GM12801 (cell line): ENCODE results near the gene ACVR1B.

Experiments used
- TF ChIP-seq, protein P1 (sequence below): IDR thresholded peaks from one replicate; pipeline ENCODE4 v1.5.1; 2011; ENCODE audit warnings: control low read depth; ENCODE audit not compliant: insufficient read length; ENCODE audit errors: extremely low read depth

The ACVR1B gene

DNA sequence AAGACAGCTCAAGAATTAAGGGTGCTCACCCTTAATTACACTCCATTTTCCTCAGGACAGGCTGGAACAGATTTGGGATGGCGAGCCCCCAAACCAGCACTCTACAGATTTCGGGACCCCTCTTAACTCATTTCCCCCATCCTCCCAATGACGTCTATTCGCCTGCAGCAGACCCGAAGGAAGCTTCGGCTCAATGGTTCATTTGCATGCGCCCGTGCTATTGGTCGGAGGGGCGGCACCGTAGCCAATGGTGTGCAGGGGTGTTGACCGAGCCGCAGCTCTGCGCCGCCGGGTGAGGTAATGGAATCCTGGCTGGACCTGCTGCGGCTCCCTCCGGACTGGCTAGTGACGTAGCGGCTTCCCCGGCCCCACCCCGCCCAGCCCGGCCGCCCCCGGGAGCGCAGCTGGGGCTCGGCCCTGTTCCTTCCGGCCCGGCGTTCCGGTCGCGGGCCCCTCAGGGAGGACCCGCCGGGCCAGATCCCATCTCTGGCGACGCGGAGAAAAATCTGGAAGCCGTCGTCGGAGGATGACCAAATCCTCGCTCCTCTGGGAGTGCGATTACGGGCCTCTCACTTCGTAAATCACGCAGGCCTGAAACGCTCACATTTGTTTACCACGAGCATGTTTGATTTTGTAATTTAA lies 81.4 kb downstream of the ACVR1B start:
- TF ChIP-seq, protein P1, sequence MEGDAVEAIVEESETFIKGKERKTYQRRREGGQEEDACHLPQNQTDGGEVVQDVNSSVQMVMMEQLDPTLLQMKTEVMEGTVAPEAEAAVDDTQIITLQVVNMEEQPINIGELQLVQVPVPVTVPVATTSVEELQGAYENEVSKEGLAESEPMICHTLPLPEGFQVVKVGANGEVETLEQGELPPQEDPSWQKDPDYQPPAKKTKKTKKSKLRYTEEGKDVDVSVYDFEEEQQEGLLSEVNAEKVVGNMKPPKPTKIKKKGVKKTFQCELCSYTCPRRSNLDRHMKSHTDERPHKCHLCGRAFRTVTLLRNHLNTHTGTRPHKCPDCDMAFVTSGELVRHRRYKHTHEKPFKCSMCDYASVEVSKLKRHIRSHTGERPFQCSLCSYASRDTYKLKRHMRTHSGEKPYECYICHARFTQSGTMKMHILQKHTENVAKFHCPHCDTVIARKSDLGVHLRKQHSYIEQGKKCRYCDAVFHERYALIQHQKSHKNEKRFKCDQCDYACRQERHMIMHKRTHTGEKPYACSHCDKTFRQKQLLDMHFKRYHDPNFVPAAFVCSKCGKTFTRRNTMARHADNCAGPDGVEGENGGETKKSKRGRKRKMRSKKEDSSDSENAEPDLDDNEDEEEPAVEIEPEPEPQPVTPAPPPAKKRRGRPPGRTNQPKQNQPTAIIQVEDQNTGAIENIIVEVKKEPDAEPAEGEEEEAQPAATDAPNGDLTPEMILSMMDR: no peak

DNA sequence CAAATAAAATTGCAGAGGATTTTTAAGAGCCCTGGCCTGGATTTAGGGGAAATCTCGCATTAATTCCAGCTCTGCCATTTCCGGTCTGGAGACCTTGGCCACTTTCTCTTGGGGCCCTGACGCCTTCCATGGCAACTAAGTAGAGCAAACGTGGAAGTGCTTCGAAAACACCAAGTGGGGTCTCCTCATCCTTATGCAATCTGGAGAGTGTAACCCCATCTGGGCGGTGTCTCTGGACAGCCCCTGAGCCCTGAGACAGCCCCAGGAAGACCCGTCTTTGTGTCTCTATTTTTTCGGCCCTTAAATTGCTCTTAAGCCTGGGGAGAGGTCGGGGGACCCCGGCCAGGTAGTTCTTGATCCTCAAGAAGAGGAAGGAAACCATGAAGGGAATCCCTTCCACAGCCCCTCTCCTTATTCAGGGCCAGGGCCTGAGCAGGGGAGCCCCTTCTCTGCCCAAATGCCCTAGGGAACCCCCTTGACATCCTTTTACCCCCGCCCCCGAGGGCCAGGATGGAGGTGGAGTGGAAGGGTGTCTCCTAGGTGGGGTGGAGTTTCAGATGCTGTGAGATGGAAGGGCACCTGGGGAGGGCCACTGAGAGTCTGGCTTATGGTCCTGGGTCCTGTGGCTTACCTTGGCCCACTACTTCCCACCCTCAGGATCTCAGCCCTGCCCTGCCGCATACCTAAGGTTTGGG lies 82.1 kb downstream of the ACVR1B start:
- TF ChIP-seq, protein P1: no peak

DNA sequence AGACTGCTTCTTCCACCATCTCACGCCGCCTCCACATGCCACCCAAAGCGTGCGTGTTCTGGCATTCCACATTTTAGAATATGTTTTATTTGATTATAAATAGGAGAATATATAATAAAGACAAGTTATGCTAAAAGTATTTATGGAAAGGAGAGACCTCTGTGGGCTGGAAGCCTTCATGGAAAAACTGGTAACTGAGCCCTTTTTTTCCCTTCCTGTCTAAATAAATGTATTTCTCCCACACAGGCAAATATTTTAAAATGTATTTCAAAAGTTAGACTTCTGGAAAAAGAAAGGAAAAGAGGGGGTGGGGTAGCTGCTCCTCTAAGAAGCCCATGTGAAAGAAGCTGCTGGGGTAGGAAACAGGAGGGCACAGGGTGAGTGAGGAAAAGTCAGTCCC lies 83.7 kb downstream of the ACVR1B start:
- TF ChIP-seq, protein P1: no peak

DNA sequence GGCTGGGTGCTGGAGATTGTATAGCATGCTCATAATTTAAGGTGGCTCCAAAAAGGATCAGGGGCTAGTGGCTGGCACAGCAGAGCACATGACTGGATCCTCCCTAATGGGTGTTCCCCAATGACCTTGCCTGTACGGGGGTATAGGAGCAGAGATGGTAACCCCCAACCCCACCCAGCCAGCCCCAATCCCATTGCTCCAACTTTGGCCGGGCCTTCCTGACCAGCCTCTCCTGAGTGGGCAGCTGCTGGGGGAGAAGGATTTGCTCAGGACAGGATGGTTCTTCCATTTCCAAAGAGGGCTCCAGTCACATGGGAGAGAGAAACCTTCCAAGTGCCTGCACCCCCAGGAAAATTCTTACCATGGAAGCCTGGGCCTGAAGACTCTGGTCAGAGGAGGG lies 84.4 kb downstream of the ACVR1B start:
- TF ChIP-seq, protein P1: no peak

DNA sequence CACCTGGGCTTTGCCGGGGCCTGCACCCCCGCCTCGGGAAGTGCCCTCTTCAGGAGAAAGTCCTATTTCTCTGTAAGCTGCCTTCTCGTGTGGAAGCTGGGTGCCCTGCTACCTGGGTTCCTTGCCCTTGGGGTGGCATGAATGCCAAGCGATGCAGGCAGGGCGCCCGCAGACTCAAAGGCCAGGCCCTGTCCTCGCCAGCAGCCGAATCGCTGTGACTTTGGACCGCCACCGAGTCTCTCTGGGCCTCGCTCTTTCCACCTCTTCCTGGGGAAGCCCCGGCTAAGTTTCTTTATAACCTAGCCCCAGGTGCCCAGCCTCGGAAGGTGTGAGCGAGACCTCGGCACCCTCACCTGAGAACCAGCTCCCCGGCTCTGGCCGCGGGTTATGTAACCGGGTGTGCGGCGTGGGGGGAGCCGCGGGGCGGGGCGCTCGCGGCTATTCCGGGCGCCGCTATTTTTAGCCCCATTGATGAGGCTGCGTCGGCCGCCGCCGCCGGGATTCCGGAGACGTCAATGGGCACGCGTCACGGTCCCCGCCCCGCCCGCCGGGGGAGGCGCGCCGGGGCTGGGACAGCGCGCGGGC lies 85.2 kb downstream of the ACVR1B start:
- TF ChIP-seq, protein P1: no peak

DNA sequence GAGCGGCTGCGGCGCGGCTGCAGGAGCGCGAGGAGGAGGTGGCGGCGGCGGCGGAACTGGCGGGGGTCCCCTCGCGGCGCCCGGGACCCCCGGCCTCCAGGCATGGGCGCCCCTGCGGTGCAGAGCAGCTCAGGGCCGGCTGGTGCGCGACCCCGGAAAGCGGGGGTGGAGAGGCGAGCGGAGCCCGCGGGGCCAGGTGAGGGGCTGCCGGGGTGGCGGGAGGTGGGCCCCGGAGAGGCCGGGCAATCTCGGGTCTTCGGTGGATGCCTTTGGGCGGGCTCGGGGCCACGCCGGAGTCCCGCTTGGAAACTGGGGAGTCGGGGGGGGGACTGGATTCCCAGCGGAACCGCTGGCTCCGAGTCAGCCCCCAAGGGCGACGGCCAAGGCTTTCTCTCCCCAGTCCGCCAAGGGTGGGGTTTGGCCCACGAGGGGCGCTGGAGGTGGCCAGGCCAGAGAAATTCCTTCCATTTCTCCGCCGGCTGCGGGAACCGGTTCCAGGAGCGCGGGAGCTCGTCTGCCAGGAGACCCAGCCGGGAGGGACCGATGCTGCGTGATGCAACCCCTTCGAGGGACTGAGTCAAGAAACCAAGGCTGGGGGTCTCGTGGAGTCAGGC lies 85.9 kb downstream of the ACVR1B start:
- TF ChIP-seq, protein P1: no peak

DNA sequence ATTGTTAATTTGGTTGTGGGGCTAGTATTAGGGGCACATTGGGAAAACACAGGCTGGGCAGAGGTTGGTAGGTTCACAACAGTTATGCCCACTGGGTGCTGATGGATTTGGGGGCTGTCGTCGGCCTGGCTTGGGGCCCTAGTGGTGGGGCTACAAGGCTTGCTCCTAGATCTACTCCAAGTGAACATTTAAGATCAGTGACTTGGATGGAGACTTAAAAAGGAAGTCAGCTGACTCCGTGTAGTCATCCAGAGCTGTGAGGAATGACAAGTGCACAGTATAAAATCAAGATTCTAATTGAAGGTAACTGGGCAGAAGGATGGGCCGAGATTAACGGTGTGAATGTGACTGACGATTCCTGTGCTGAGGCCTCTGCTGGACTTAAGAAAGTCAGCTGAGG lies 86.9 kb downstream of the ACVR1B start:
- TF ChIP-seq, protein P1: no peak
